Heart left ventricle (tissue), 16 donors: ENCODE results near the gene TRUB1. TPM values are rescaled to one million over a fixed set of nuclear protein-coding genes. Genes with fewer than 3 reads are reported as not detected.

Experiments used
- ATAC-seq, 4 donors: fragments of 200-7000 bp; cut with Tn5 transposase; one replicate each; pipeline ENCODE4 v1.9.1; 2020 to 2022; ENCODE audit warnings: moderate library complexity in 4 of 4, mild to moderate bottlenecking in 3 of 4, moderate number of reproducible peaks in 1 of 4
- DNase-seq, 5 donors: peaks; one replicate each; pipeline ENCODE4 v3.0.0-alpha.2; 2020
- H3K27ac ChIP-seq, 12 donors: fragments of 200-600 bp; sonication (generic) in 4 of 12; one replicate each; pipeline versions ENCODE4 v1.5.0 to v1.8.0; 2016 to 2022; ENCODE audit warnings: mild to moderate bottlenecking in 2 of 12
- H3K27me3 ChIP-seq, 9 donors: fragments of 200-600 bp; sonication (generic) in 2 of 9; one replicate each; pipeline versions ENCODE4 v1.5.1 to v1.8.0; 2016 to 2022; ENCODE audit warnings: mild to moderate bottlenecking in 3 of 9
- H3K36me3 ChIP-seq, 9 donors: fragments of 200-600 bp; sonication (generic) in 2 of 9; one replicate each; pipeline versions ENCODE4 v1.5.0 to v1.8.0; 2018 to 2022; ENCODE audit warnings: mild to moderate bottlenecking in 2 of 9
- H3K4me1 ChIP-seq, 12 donors: fragments of 200-600 bp; sonication (generic) in 4 of 12; one replicate each; pipeline versions ENCODE4 v1.5.0 to v1.8.0; 2016 to 2022; ENCODE audit warnings: mild to moderate bottlenecking in 3 of 12
- H3K4me3 ChIP-seq, 12 donors: fragments of 200-600 bp; sonication (generic) in 4 of 12; one replicate each; pipeline versions ENCODE4 v1.5.0 to v1.8.0; 2017 to 2022; ENCODE audit warnings: mild to moderate bottlenecking in 9 of 12, moderate library complexity in 4 of 12
- H3K9me3 ChIP-seq, 12 donors: fragments of 200-600 bp; sonication (generic) in 4 of 12; one replicate each; pipeline versions ENCODE4 v1.5.0 to v1.8.0; 2016 to 2022; ENCODE audit warnings: mild to moderate bottlenecking in 1 of 12
- CTCF ChIP-seq, 12 donors: fragments of 200-600 bp; sonication (generic) in 4 of 12; IDR thresholded peaks; one replicate each; pipeline versions ENCODE4 v1.5.0 to v1.8.0; 2018 to 2022; ENCODE audit warnings: antibody characterized with exemption in 12 of 12, mild to moderate bottlenecking in 5 of 12
- POLR2A ChIP-seq, 2 donors: fragments of 450-650 bp; IDR thresholded peaks; one replicate each; pipeline ENCODE4 v1.6.1; 2017; ENCODE audit warnings: antibody characterized with exemption in 2 of 2, mild to moderate bottlenecking in 2 of 2, moderate library complexity in 2 of 2
- whole genome bisulfite sequencing, 4 donors: extraction: QIAGEN DNeasy Blood & Tissue Kit in 2 of 4; methylation state at CpG; one replicate each; pipeline versions ENCODE4 v1.1.5 to v1.1.7; 2013 to 2018; 5-methylcytosine and 5-hydroxymethylcytosine counted together
- intact Hi-C, 10 donors: fragments of 100-400 bp; cut with DNase I; formaldehyde crosslinking; loops; one replicate each; pipeline versions ENCODE4 v1.11.1 to v1.14.2; 2022
- polyA plus RNA-seq, 2 donors: library from polyadenylated mRNA; stranded (reverse); fragments of 200-250 nt; gene quantifications; one replicate each; pipeline ENCODE4 v1.2.3, GENCODE V29; 2013
- total RNA-seq, 9 donors: library from RNA; depleted of rRNA in 2 of 9; stranded (reverse); fragments of >200 nt in 2 of 9; fragmentation: NEBNext Ultra II Directional in 3 of 9; extraction: Animal tissue kit (Norgen Biotek cat#: 25700) in 3 of 9; gene quantifications; one replicate each; pipeline versions ENCODE4 v1.1.0 to v1.2.4, GENCODE V29; 2016 to 2023
- donor health status: ischemic (EF 13 %, LVEDD 7.1; RV severe dilation, severe dysfunction).
- donor health status: healthy with polysubstance abuse.
- donor health status: DM: no; HTN: yes; CAD: no.
- donor health status: DM: no; HTN: no; CAD: no.
- donor health status: ischemic (EF 25% LVEDD 6.9; RV normal size, moderate dysfunction).
- donor health status: ischemic (EF 25% LVEDD 5.7; RV mildly dilated, moderate dysfunction).
- donor health status: healthy.
- donor health status: DM: yes; HTN: yes; CAD: no.
- donor health status: ischemic (EF 35%, LVEDD 5.7; RV mildly dilated, moderate dysfunction).
- donor health status: nonischemic (EF 11% LVEDD 7.7; RV severe dilation, severe dysfunction).
- donor health status: DM: yes; HTN: yes; CAD: no.
- donor health status: PGD.
- donor health status: ischemic (EF 29% LVEDD 5.4; RV normal size, mild dysfunction).
- donor health status: nonischemic (EF 23%, LVEDD 6.1; RV moderate dilation, normal function).

TRUB1 gene
- total and polyA plus RNA-seq, 11 donors, result 4.9 to 31.7 (median 16.1) TPM

DNA sequence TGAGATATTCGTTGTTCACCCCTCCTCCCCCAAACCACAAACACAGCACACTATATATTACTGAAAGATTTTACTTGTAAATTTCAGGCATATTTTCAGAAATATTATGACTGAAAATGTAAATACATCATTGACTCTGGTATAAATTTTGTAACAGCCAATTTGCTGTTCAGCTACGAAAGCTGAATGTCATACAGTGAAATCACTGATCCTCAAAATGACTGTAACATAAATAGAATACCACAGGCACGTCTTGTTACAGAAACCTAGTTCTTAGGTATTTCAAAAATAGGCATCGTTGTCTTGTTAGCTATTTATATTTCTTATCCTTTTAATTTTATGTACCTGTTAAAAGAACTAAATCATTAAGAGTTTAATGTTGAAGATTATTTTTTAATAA lies 15.1 kb downstream of the TRUB1 start:
- no peak for DNase-seq
- Histone ChIP-seq H3K36me3 (peaks cover 0 to 40% (median 12%) of the 10 kb centered on the region in 9 donors), H3K4me1 (peaks cover 0 to 44% (median 16%) of the 10 kb centered on the region in 12 donors), H3K27ac (no peak overlapping the region), H3K27me3 (no peaks in the 10 kb centered on the region), H3K4me3 (no peak overlapping the region), H3K9me3 (no peaks in the 10 kb centered on the region)
- 68 to 71% (median 69%) methylated on average over 4 of the region's 4 CpGs for WGBS, 4 donors
- TF ChIP-seq CTCF (IDR thresholded peaks at IDR 0.05) (no peak), POLR2A (IDR thresholded peaks at IDR 0.05) (no peak)
- intact Hi-C loops, result no loop called here
- ATAC-seq, result no peak

GRCh38 chr10:114955984-114956383 lies 18.0 kb downstream of the TRUB1 start:
- Histone ChIP-seq H3K27ac (no peak overlapping the region), H3K9me3 (no peaks in the 10 kb centered on the region), H3K4me3 (no peak overlapping the region), H3K36me3 (peaks cover 0 to 36% (median 17%) of the 10 kb centered on the region in 9 donors), H3K27me3 (no peaks in the 10 kb centered on the region), H3K4me1 (peaks cover 0 to 35% (median 15%) of the 10 kb centered on the region in 12 donors)
- WGBS, 4 donors, result 80 to 88% (median 83%) methylated on average over 4 of the region's 4 CpGs
- DNase-seq, result no peak
- TF ChIP-seq POLR2A (IDR thresholded peaks at IDR 0.05), result no peak
- no peak for TF ChIP-seq CTCF (IDR thresholded peaks at IDR 0.05)
- ATAC-seq, result peak in 1 of 4 donors; percentile 43
- intact Hi-C loops, result no loop called here

DNA sequence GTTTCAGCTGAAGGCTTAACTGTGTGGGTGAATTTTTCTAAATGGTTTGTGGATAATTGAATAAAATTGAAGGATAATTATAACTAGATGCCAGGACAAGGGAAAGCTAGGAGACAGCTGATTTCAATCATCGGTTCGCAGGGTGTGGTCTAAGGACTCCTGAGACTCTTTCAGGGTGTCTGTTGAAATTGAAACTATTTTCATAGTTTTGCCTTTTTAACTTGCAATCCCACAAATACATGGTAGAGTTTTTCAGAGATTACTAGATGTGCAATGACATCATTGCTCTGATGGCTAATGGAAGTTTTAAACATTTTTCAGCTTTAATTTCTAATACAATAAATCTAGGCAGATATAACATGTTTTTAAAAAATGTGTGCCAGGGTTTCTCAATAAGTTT lies 18.5 kb downstream of the TRUB1 start:
- Histone ChIP-seq H3K27ac (no peak overlapping the region), H3K27me3 (no peaks in the 10 kb centered on the region), H3K4me3 (no peak overlapping the region), H3K4me1 (peaks cover 0 to 35% (median 15%) of the 10 kb centered on the region in 12 donors), H3K36me3 (peaks cover 0 to 39% (median 19%) of the 10 kb centered on the region in 9 donors), H3K9me3 (no peaks in the 10 kb centered on the region)
- ATAC-seq (peak in 1 of 4 donors; percentile 22), DNase-seq (no peak)
- no peak for TF ChIP-seq POLR2A (IDR thresholded peaks at IDR 0.05)
- no peak for TF ChIP-seq CTCF (IDR thresholded peaks at IDR 0.05)
- intact Hi-C loops, result no loop called here
- 69 to 83% (median 75%) methylated on average over 2 of the region's 2 CpGs for WGBS, 4 donors

DNA sequence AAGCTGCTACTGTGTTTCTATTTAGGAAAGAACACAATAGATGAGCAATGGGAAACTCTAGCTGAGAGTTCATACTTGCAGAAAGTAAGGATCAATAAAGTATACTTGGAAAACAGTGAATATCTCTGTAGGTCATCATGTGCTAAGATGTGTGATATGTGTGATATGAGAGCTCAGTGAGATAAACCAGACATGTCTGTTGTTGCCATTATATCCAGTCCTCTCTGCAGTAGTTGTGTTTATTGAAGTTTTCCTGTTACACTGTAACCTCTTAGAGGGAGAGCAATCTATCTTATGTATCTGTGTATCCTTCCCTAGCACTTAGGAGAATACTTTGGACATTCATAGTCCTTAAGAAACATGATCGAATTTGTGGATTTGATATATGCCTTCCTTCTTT lies 19.1 kb downstream of the TRUB1 start:
- Histone ChIP-seq H3K27me3 (no peaks in the 10 kb centered on the region), H3K4me1 (peaks cover 0 to 40% (median 16%) of the 10 kb centered on the region in 12 donors), H3K9me3 (no peaks in the 10 kb centered on the region), H3K4me3 (no peak overlapping the region), H3K27ac (no peak overlapping the region), H3K36me3 (peaks cover 0 to 36% (median 17%) of the 10 kb centered on the region in 9 donors)
- intact Hi-C loops, result no loop called here
- TF ChIP-seq CTCF (IDR thresholded peaks at IDR 0.05) (no peak), POLR2A (IDR thresholded peaks at IDR 0.05) (no peak)
- DNase-seq, result no peak
- ATAC-seq, result no peak
- 81 to 90% (median 84%) methylated on average over 1 of the region's 1 CpG for WGBS, 4 donors
